ENCODE results near the gene GUK1.

Gene GUK1

DNA sequence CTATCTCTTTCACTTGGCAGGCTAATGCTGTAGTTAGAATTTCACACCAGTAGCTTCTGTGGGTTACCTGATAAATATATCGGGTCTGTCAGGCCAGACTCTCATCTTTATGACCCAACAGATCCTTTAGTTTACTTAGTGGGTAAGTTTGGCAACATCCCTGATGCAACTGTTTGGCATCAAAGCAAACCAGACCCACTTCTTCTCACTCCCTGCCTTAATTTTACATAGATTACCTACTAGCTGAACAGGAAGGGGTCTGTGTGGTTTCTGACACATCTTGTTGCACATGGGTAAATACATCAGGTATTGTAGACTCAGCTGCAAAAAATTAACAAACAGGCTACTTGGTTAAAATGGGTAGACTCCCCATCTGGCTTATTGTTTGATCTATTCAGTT lies 3.2 kb upstream of the GUK1 start:
- no peak for DNase-seq

DNA sequence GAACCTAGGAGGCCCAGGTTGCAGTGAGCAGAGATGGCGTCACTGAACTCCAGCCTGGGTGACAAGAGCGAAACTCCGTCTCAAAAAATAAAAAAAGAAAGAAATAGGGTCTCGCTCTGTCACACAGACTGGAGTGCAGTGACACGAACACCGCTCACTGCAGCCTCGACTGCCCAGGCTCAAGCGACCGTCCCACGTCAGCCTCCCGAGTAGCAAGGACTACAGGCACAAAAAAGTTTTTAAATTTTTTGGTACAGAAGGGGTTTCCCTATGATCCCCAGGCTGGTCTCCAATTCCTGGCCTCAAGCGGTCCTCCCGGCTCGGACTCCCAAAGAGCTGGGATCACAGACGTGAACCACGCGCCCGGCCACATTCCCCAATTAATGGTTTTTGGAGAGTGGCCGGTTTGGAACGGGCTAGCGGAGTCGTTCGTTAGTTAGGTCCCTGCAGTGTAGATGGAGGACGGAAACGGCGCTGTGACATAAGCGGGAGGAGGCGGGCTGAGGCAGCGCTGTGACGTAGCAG lies 611 bp upstream of the GUK1 start:
- DNase-seq, result no peak

DNA sequence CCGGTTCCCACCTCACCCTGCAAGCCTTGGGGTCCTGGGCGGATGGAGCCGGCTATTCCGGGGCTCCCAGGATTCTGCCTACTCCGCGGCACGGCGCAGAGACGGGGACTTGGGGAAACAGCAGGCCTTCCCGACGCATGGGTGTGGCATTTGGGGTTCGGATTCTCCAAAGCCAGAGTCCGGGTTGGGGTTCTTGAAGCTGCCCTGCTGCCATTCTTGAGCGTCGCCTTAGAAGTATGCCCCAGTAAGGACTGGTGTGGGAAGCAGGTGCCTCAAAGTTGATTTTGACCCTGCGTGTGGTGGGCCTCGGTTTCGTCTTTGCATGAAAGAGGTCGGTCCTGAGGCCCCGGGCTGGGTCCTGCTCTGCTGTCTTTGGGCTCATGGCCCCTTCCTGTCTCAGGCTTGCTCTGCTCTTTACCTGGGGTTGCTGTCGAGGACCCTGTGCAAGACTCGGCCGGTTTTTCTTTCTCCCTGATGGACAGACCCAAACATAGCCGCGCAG lies 696 bp downstream of the GUK1 start:
- no peak for DNase-seq

GRCh38 chr1:228141226-228142044 lies 1.4 kb downstream of the GUK1 start:
- DNase-seq, result no peak

- no peak for DNase-seq
Observed at GRCh38 chr1:228142155-228142691, 2.1 kb downstream of the GUK1 start.

DNA sequence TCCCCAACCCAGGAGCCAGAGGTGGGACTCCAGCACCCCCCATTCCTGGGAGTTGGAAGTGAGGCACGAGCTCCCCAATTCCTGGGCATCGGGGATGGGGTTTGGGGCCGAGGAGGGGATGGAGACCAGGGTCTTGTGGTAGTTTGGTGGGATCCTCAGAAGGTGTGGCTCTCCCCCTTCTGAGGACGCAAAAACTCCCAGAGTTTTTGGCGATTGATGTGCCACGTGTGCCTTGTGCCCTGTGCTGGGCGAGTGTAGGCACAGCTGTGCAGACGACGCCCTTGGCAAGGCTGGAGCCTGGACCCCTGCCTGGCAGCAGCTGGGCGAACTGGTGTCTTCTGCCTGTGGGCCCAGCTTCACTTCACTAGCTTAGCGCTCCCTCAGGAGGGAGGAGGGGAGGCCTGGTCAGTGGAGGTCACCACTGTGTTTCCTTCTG lies 2.6 kb downstream of the GUK1 start:
- no peak for DNase-seq

DNA sequence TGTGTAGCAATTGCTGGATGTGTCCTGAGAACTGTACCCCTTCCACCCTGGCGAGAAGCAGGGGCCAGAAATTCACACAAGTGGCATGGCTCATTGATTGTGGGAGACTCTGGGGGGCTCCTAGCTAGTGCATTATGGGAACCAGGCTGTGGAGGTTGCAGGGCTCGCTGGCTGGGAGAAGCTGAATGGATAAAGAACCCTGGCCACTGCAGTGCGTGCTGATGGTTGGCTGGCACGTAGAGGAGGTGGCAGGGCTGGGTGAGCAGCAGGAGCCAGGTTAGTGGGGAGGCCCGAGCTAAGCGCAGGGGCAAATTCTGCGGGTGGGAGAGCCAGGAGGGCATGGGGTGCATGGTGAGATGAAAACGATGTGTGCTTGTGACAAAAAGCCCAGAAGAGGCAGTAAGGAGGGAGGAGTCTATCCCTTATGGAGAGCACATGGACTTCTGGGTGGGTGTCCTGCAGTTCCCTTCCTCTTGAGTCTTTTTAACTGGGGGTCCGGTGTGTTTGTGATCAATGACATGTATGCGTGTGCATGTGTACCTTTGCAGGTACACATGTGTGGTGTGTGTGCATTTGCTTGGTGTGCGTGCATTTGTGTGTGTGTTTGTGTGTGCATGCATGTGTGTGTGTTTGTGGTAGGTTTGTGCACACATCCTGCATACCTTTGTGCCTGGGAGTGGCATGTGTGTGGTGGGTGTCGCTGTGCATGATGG lies 3.6 kb downstream of the GUK1 start:
- DNase-seq, result no peak

GRCh38 chr1:228144193-228144992 lies 4.3 kb downstream of the GUK1 start:
- no peak for DNase-seq

DNA sequence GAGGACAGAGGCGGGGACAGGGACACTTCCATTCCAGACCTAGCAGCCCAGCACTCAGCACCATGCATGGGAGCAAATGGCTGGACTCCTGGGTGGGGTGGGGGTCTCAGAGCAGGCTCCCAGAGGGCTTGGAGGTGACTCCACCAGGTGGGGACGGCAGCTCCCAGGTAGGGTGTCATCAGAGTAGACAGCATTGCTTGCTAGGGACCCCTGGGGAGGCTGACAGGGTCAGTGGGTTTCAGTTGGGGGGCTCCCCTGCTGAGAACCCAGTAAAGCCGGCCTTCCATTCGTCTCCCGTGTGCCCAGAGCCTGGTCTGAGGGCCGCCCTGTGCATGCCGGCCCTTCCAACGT lies 4.9 kb downstream of the GUK1 start:
- no peak for DNase-seq

DNA sequence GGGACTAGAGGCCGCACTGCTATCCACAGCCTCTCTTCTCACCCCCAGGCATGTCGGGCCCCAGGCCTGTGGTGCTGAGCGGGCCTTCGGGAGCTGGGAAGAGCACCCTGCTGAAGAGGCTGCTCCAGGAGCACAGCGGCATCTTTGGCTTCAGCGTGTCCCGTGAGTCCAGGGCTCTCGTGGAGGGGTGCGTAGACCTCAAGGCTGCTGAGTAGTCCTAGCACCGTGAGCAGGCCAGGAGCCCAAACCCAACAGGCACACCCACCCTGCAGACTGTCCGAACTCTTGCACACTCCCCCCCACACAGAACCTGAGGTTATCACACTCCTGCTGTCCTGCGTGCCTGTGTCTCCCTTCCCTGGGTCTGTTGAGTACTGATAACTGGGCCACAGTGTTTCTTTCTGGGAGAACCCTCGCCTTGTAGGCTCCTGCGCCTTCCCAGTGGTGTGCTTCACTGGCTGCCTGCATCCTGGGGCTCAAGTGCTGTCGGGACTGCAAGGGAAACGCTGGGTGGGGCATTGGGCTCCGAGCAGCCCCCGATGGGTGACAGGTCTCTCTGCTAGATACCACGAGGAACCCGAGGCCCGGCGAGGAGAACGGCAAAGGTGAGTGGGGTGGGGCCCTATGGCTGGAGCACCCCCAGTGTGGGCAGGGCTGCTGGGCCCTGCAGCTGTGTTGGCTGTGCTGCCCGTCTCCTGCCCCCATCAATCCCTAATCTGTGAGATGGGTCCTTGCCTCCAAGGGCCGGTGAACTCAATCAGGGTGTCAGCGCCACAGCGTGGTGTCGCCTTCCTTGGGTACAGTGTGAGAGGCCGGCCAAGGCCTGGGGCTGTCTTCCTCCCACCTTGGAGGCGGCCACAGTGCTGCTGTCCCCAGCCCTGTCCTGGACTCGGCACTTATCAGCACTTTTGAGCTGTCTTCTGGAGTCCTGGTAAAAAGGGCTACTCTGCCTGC lies 5.7 kb downstream of the GUK1 start:
- DNase-seq, result no peak

- DNase-seq, result no peak
Observed at GRCh38 chr1:228146417-228147150, 6.5 kb downstream of the GUK1 start.

- no peak for DNase-seq
Observed at GRCh38 chr1:228147151-228147693, 7.1 kb downstream of the GUK1 start.

GRCh38 chr1:228147768-228148167 lies 7.7 kb downstream of the GUK1 start:
- no peak for DNase-seq

- DNase-seq, result no peak
Observed at GRCh38 chr1:228148196-228148861, 8.2 kb downstream of the GUK1 start.

DNA sequence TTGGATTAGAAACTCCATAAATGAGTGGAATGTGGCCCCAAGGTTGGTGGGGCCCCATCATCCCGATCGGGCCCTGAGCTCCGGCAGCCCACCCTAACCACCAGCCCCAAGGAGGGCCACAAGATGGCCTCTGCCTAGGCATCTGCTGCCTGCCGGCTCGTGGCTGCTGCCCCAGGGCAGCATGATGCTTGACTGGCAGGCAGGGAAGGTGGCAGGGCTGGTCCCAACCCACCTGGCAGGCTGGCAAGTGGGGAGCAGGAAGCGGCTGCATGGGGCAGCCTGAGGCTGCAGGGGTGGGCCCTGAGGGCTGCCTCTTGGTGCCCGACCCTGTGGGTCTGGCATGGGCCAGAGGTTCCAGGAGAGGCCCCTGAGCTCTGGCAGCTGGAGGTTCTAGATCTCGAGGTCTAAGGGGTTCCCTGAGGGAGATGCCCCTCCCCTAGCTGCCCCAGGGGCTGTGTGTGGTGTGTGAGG lies 8.9 kb downstream of the GUK1 start:
- no peak for DNase-seq

- DNase-seq, result no peak
Observed at GRCh38 chr1:228149406-228150119, 9.5 kb downstream of the GUK1 start, which contains the start of gene GJC2. GJC2 (plus strand) TSS chr1:228149930; CDS start chr1:228157759, 7,829 bp downstream.

- no peak for DNase-seq
Observed at GRCh38 chr1:228150120-228150460, 10.0 kb downstream of the GUK1 start.

- no peak for DNase-seq
Observed at GRCh38 chr1:228150461-228151179, 10.5 kb downstream of the GUK1 start.
